Ureter (tissue), 1 donor: ENCODE measurements around the gene AK8. TPM values are rescaled to one million over a fixed set of nuclear protein-coding genes. Genes with fewer than 3 reads are reported as not detected.

Experiments
- DNase-seq: peaks from one replicate; pipeline ENCODE4 v3.0.0-alpha.2; 2020; ENCODE audit warnings: low spot score
- total RNA-seq: library from RNA; stranded (reverse); gene quantifications from one replicate; pipeline ENCODE4 v1.2.4, GENCODE V29; 2023
- donor health status: DM: yes; HTN: yes; CAD: no.

AK8 gene
- total RNA-seq, 1 donor from 2014 or later = 1.7 TPM

GRCh38 chr9:132798817-132799790 lies 79.0 kb downstream of the AK8 start:
- peak; percentile 65 for DNase-seq

GRCh38 chr9:132797861-132798659 lies 80.0 kb downstream of the AK8 start:
- DNase-seq = peak; percentile 47

- peak; percentile 28 for DNase-seq
Observed at GRCh38 chr9:132795511-132796303, 82.4 kb downstream of the AK8 start.

- DNase-seq = peak; percentile 41
Observed at GRCh38 chr9:132794730-132795380, 83.2 kb downstream of the AK8 start.

- DNase-seq = peak; percentile 42
Observed at GRCh38 chr9:132793606-132794580, 84.2 kb downstream of the AK8 start.

GRCh38 chr9:132792547-132792946 lies 85.5 kb downstream of the AK8 start:
- DNase-seq = peak; percentile 37

- peak; percentile 15 for DNase-seq
Observed at GRCh38 chr9:132791699-132792240, 86.3 kb downstream of the AK8 start.

GRCh38 chr9:132789719-132790118 lies 88.4 kb downstream of the AK8 start:
- DNase-seq = peak; percentile 12

- no peak for DNase-seq
Observed at GRCh38 chr9:132788378-132788777, 89.7 kb downstream of the AK8 start.

- DNase-seq = no peak
Observed at GRCh38 chr9:132787748-132788159, 90.3 kb downstream of the AK8 start.

- DNase-seq = no peak
Observed at GRCh38 chr9:132784286-132784830, 93.7 kb downstream of the AK8 start.

GRCh38 chr9:132783006-132783405 lies 95.1 kb downstream of the AK8 start:
- no peak for DNase-seq

- DNase-seq = no peak
Observed at GRCh38 chr9:132782037-132782436, 96.0 kb downstream of the AK8 start.

GRCh38 chr9:132780230-132781007 lies 97.7 kb downstream of the AK8 start:
- DNase-seq = no peak

- no peak for DNase-seq
Observed at GRCh38 chr9:132776891-132777290, 101.2 kb downstream of the AK8 start.

- DNase-seq = no peak
Observed at GRCh38 chr9:132776268-132776667, 101.8 kb downstream of the AK8 start.

- no peak for DNase-seq
Observed at GRCh38 chr9:132775720-132776119, 102.4 kb downstream of the AK8 start.

- no peak for DNase-seq
Observed at GRCh38 chr9:132774886-132775285, 103.2 kb downstream of the AK8 start.
